ENCODE data around the gene OSBPL8.

OSBPL8 gene

DNA sequence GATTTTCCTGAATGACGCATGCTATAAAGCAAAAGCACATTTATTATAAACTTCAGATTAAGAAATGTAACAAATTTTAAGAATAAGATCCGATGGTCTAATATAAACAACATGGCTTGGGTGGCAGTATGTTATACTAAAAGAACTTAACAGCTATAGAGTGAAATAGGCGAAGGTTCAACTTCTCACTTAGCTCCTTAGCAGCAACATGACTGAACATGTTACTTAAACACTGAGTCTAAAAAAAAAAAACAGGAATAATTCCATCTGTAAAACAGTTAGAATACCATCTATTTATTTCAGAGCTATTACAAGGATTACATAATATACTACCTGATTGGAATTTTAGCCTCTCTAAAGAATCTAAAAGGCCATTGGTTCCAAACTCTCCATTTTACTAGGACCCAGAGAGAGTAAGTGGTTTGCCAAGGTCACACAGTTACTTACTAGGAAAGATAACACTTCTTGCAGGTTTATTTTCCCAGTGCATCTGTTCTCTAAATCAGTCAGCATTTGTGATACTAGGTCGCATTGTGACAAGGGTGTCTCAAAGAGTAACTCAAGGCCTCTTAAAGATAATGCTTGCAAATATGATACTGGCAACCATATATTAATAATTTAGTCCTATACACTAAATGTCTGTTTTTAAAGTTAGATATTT, 14.8 kb downstream of the OSBPL8 start:
- no peaks in the 10 kb centered on the region for H3K9me3 ChIP-seq (ENCODE audit: control insufficient read depth in 2 of 2, low read length in 2 of 2)
- no peak overlapping the region for H3K9ac ChIP-seq (ENCODE audit: low read length in 2 of 2)
- no peak overlapping the region for H3K27ac ChIP-seq (ENCODE audit: low read length)
- H3K36me3 ChIP-seq (ENCODE audit: control insufficient read depth in 2 of 2, insufficient read depth in 2 of 2, low read length in 2 of 2) = no peaks in the 10 kb centered on the region
- H3K4me3 ChIP-seq (ENCODE audit: low read length in 2 of 2) = no peak overlapping the region
- no peaks in the 10 kb centered on the region for H3K27me3 ChIP-seq (ENCODE audit: control insufficient read depth in 1 of 2, insufficient read depth in 2 of 2, low read length in 2 of 2)
- H3K4me1 ChIP-seq (ENCODE audit: control insufficient read depth, insufficient read depth, low read length) = no peaks in the 10 kb centered on the region

DNA sequence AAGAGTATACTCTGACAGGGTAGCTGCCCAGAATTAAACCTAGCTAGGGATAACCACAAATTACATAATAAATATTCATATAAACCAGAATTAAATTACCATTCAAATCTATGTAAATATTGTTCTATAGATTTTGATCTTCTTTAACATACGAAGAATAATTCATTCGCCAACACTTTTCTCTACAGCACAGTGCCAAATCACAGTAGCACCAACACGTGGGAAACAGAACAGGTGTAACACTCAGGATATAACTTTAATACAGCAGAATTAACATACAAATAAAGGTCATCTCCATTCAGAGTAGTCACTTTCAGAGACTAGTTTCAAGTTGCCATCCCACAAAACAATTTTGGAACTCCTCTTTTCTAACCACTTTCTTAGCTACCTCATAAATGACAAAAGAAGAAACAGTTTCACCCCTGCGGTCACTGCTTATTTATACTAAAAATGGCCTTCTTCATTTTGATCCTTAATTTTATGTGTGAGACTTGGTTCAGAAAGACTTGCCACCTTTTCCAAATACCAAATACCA, 15.7 kb downstream of the OSBPL8 start:
- no peak overlapping the region for H3K9ac ChIP-seq (ENCODE audit: low read length in 2 of 2)
- H3K36me3 ChIP-seq (ENCODE audit: control insufficient read depth in 2 of 2, insufficient read depth in 2 of 2, low read length in 2 of 2) = no peaks in the 10 kb centered on the region
- no peak overlapping the region for H3K4me3 ChIP-seq (ENCODE audit: low read length in 2 of 2)
- H3K27me3 ChIP-seq (ENCODE audit: control insufficient read depth in 1 of 2, insufficient read depth in 2 of 2, low read length in 2 of 2) = no peaks in the 10 kb centered on the region
- H3K27ac ChIP-seq (ENCODE audit: low read length) = no peak overlapping the region
- no peaks in the 10 kb centered on the region for H3K9me3 ChIP-seq (ENCODE audit: control insufficient read depth in 2 of 2, low read length in 2 of 2)
- no peaks in the 10 kb centered on the region for H3K4me1 ChIP-seq (ENCODE audit: control insufficient read depth, insufficient read depth, low read length)

DNA sequence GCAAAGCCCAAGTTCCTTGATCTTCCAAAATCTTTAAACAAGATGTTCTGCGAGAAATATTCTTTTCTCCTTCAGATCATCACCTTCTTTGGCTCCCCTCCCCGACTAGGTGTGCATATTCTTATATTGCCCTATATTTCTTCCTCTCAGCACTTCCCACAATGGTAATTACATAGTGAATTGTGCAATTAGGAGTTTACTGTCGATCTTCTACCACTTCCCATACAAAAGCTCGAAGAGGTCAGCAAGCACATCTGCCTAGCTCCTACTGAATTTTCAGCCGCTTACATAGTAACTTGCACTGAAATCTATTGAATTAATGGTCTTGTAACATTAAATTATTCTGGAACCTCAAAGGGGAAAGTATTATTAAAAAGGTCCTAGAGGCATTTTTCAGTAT, 16.7 kb downstream of the OSBPL8 start:
- H3K4me1 ChIP-seq (ENCODE audit: control insufficient read depth, insufficient read depth, low read length) = no peaks in the 10 kb centered on the region
- H3K27me3 ChIP-seq (ENCODE audit: control insufficient read depth in 1 of 2, insufficient read depth in 2 of 2, low read length in 2 of 2) = no peaks in the 10 kb centered on the region
- no peak overlapping the region for H3K27ac ChIP-seq (ENCODE audit: low read length)
- H3K4me3 ChIP-seq (ENCODE audit: low read length in 2 of 2) = no peak overlapping the region
- no peaks in the 10 kb centered on the region for H3K9me3 ChIP-seq (ENCODE audit: control insufficient read depth in 2 of 2, low read length in 2 of 2)
- no peak overlapping the region for H3K9ac ChIP-seq (ENCODE audit: low read length in 2 of 2)
- H3K36me3 ChIP-seq (ENCODE audit: control insufficient read depth in 2 of 2, insufficient read depth in 2 of 2, low read length in 2 of 2) = no peaks in the 10 kb centered on the region

DNA sequence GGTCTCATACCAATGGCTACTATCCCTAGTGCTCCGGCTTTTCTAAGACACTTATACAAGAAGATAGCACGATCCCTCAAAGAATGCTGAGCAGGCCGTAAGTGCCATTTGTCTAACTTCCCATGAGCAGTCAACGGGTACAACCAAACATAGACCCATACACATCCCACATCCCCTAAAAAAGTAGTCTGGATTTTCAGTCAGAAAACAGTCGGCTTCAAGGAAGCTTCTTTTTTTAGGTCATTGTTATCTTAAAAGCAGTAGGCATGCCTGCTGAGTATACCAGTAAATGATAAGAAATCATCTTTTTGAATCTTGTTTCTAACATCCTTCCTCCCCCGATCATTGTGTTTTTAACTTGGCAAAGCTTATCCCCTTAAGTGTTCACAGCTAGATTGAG, 19.8 kb downstream of the OSBPL8 start:
- Histone ChIP-seq H3K36me3 (ENCODE audit: control insufficient read depth in 2 of 2, insufficient read depth in 2 of 2, low read length in 2 of 2) (no peaks in the 10 kb centered on the region), H3K4me3 (ENCODE audit: low read length in 2 of 2) (no peak overlapping the region), H3K27me3 (ENCODE audit: control insufficient read depth in 1 of 2, insufficient read depth in 2 of 2, low read length in 2 of 2) (no peaks in the 10 kb centered on the region), H3K27ac (ENCODE audit: low read length) (no peak overlapping the region), H3K9ac (ENCODE audit: low read length in 2 of 2) (no peak overlapping the region), H3K4me1 (ENCODE audit: control insufficient read depth, insufficient read depth, low read length) (no peaks in the 10 kb centered on the region), H3K9me3 (ENCODE audit: control insufficient read depth in 2 of 2, low read length in 2 of 2) (no peaks in the 10 kb centered on the region)

DNA sequence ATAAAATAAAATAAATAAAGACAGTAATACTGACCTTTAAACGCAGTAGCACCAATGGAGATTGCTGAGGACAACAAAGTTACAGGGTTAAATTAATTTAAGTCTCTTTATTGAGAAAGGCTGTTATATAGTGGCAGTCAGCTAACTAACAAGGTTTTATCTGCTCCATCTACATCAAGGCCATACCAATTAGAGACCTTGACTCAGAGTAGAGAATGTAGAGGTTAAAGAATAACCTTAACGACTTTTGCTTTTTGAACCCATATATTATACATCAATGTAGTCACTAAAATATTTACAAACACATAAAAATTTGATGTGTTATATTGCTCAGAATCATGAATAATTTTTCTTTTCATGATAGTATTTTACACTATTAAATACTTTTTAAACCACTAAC, 21.6 kb downstream of the OSBPL8 start:
- Histone ChIP-seq H3K9ac (ENCODE audit: low read length in 2 of 2) (no peak overlapping the region), H3K4me3 (ENCODE audit: low read length in 2 of 2) (no peak overlapping the region), H3K9me3 (ENCODE audit: control insufficient read depth in 2 of 2, low read length in 2 of 2) (no peaks in the 10 kb centered on the region), H3K4me1 (ENCODE audit: control insufficient read depth, insufficient read depth, low read length) (no peaks in the 10 kb centered on the region), H3K36me3 (ENCODE audit: control insufficient read depth in 2 of 2, insufficient read depth in 2 of 2, low read length in 2 of 2) (no peaks in the 10 kb centered on the region), H3K27me3 (ENCODE audit: control insufficient read depth in 1 of 2, insufficient read depth in 2 of 2, low read length in 2 of 2) (no peaks in the 10 kb centered on the region), H3K27ac (ENCODE audit: low read length) (no peak overlapping the region)

DNA sequence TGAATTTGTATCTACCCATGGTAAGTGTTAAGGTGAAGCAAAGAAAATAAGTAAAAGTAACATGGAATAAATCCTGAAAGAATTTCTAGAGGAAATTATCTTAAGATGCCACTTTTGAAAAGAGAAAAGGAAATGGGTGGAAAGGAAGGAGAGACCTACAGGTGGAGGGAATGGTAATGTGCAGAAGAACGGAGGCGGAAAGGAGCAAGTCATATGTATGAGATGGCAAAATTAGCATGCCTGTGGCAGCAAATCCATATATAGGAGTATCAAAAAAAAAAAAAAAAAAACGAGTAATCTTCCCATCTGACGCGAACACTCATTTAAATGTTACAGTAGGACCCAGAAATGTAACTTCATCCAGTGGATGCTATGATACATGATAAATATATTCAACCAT, 23.0 kb downstream of the OSBPL8 start:
- no peaks in the 10 kb centered on the region for H3K36me3 ChIP-seq (ENCODE audit: control insufficient read depth in 2 of 2, insufficient read depth in 2 of 2, low read length in 2 of 2)
- no peaks in the 10 kb centered on the region for H3K27me3 ChIP-seq (ENCODE audit: control insufficient read depth in 1 of 2, insufficient read depth in 2 of 2, low read length in 2 of 2)
- no peak overlapping the region for H3K27ac ChIP-seq (ENCODE audit: low read length)
- no peaks in the 10 kb centered on the region for H3K4me1 ChIP-seq (ENCODE audit: control insufficient read depth, insufficient read depth, low read length)
- no peak overlapping the region for H3K9ac ChIP-seq (ENCODE audit: low read length in 2 of 2)
- no peak overlapping the region for H3K4me3 ChIP-seq (ENCODE audit: low read length in 2 of 2)
- H3K9me3 ChIP-seq (ENCODE audit: control insufficient read depth in 2 of 2, low read length in 2 of 2) = no peaks in the 10 kb centered on the region

DNA sequence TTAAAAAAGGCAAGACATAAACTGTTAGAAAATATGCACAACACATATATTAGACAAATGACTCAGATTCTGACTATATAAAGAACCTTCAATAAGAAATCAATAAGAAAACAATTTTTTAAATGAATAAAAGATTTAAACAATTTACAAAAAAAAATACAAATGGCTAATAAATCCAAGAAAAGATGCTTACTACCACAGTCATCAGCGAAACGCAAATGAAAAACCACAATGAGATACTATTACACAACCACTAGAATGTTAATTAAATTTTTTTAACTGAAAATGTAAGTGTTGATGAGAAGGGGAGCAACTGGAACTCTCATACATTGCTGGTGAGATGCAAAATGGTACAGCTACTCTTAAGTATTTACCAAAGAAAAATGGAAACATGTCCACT, 24.4 kb downstream of the OSBPL8 start:
- no peaks in the 10 kb centered on the region for H3K9me3 ChIP-seq (ENCODE audit: control insufficient read depth in 2 of 2, low read length in 2 of 2)
- H3K36me3 ChIP-seq (ENCODE audit: control insufficient read depth in 2 of 2, insufficient read depth in 2 of 2, low read length in 2 of 2) = no peaks in the 10 kb centered on the region
- no peaks in the 10 kb centered on the region for H3K4me1 ChIP-seq (ENCODE audit: control insufficient read depth, insufficient read depth, low read length)
- H3K4me3 ChIP-seq (ENCODE audit: low read length in 2 of 2) = no peak overlapping the region
- H3K9ac ChIP-seq (ENCODE audit: low read length in 2 of 2) = no peak overlapping the region
- H3K27me3 ChIP-seq (ENCODE audit: control insufficient read depth in 1 of 2, insufficient read depth in 2 of 2, low read length in 2 of 2) = no peaks in the 10 kb centered on the region
- no peak overlapping the region for H3K27ac ChIP-seq (ENCODE audit: low read length)

DNA sequence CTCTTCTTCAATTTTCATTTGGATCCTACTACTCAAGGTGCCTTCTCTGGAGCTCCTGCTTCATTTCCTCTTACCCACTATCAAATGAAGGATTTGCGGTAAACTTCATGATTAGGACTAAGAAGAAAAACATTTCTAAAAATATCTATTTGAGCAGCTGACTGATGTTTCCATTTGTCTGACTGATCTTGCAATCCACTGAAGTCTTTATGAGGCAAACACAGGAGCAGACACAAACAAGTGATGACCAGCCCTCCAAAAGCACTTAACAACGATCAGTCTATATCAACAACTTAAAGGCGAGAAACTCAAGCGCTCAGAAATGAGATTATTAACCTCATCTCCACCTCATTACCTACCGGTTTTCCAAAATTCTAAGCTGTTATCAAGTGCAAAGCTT, 26.2 kb downstream of the OSBPL8 start:
- no peak overlapping the region for H3K4me3 ChIP-seq (ENCODE audit: low read length in 2 of 2)
- H3K27ac ChIP-seq (ENCODE audit: low read length) = no peak overlapping the region
- no peaks in the 10 kb centered on the region for H3K9me3 ChIP-seq (ENCODE audit: control insufficient read depth in 2 of 2, low read length in 2 of 2)
- H3K36me3 ChIP-seq (ENCODE audit: control insufficient read depth in 2 of 2, insufficient read depth in 2 of 2, low read length in 2 of 2) = no peaks in the 10 kb centered on the region
- no peaks in the 10 kb centered on the region for H3K27me3 ChIP-seq (ENCODE audit: control insufficient read depth in 1 of 2, insufficient read depth in 2 of 2, low read length in 2 of 2)
- H3K4me1 ChIP-seq (ENCODE audit: control insufficient read depth, insufficient read depth, low read length) = no peaks in the 10 kb centered on the region
- H3K9ac ChIP-seq (ENCODE audit: low read length in 2 of 2) = no peak overlapping the region

DNA sequence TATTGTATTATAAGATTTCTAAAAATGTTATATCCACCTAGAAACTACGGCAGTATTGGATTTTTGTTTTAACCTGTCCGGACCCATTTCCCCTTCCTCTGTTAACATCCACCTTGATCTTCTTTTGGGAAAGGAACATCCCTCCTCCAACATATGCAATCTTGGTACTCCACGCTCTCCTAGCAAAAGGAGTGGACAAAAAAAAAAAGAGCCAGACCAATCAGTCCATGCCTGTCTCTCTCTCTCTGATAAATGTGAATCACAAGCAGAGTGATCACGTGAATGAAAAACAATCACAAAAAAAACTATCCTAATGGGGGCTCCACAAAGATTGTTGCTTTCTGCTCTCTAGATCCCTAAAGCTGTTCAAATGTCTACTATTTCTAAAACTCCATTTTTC, 27.1 kb downstream of the OSBPL8 start:
- no peak overlapping the region for H3K9ac ChIP-seq (ENCODE audit: low read length in 2 of 2)
- H3K4me1 ChIP-seq (ENCODE audit: control insufficient read depth, insufficient read depth, low read length) = no peaks in the 10 kb centered on the region
- H3K27me3 ChIP-seq (ENCODE audit: control insufficient read depth in 1 of 2, insufficient read depth in 2 of 2, low read length in 2 of 2) = no peaks in the 10 kb centered on the region
- no peak overlapping the region for H3K4me3 ChIP-seq (ENCODE audit: low read length in 2 of 2)
- no peak overlapping the region for H3K27ac ChIP-seq (ENCODE audit: low read length)
- H3K9me3 ChIP-seq (ENCODE audit: control insufficient read depth in 2 of 2, low read length in 2 of 2) = no peaks in the 10 kb centered on the region
- no peaks in the 10 kb centered on the region for H3K36me3 ChIP-seq (ENCODE audit: control insufficient read depth in 2 of 2, insufficient read depth in 2 of 2, low read length in 2 of 2)

DNA sequence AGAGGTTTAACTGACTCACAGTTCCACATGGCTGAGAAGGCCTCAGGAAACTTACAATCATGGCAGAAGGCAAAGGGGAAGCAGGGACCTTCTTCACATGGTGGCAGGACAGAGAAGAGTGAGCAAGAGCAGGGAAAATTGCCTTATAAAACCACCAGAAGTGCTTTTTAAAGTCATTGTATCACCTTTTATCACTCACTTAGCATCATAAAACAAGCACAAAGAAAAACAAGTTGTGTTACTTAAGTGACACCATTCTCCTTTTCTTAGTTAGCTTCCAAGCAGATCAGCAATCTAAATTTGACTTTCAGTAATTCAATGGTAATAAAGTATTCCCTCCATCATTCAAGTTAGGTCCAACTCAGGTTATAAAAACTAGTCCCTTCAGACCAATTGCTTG, 28.5 kb downstream of the OSBPL8 start:
- H3K4me3 ChIP-seq (ENCODE audit: low read length in 2 of 2) = no peak overlapping the region

DNA sequence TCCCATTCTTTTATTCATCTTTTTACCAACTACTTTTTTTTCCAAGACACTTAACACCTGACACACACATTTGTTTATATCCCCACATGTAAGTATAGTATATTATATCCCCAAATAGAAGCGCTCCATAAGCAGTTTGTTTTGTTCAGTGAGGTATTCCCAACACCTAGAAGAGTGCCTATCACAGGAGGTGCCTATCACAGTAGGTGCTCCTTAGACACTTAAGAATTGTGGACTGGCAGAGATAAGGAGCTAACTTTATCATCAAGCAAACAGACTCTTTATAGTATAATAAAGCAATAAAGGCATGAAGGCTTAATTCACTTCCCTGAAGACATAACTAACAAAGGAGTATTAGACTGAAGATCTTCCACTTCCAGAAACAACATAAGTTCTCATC, 29.1 kb downstream of the OSBPL8 start:
- Histone ChIP-seq H3K4me1 (ENCODE audit: control insufficient read depth, insufficient read depth, low read length) (no peaks in the 10 kb centered on the region), H3K9me3 (ENCODE audit: control insufficient read depth in 2 of 2, low read length in 2 of 2) (no peaks in the 10 kb centered on the region), H3K36me3 (ENCODE audit: control insufficient read depth in 2 of 2, insufficient read depth in 2 of 2, low read length in 2 of 2) (no peaks in the 10 kb centered on the region), H3K4me3 (ENCODE audit: low read length in 2 of 2) (no peak overlapping the region), H3K27me3 (ENCODE audit: control insufficient read depth in 1 of 2, insufficient read depth in 2 of 2, low read length in 2 of 2) (no peaks in the 10 kb centered on the region), H3K27ac (ENCODE audit: low read length) (no peak overlapping the region), H3K9ac (ENCODE audit: low read length in 2 of 2) (no peak overlapping the region)

More for the DNA sequence above, 28.5 kb downstream of the OSBPL8 start:
- no peak overlapping the region for H3K27ac ChIP-seq (ENCODE audit: low read length)
- no peaks in the 10 kb centered on the region for H3K27me3 ChIP-seq (ENCODE audit: control insufficient read depth in 1 of 2, insufficient read depth in 2 of 2, low read length in 2 of 2)
- no peak overlapping the region for H3K9ac ChIP-seq (ENCODE audit: low read length in 2 of 2)
- H3K4me1 ChIP-seq (ENCODE audit: control insufficient read depth, insufficient read depth, low read length) = no peaks in the 10 kb centered on the region
- no peaks in the 10 kb centered on the region for H3K9me3 ChIP-seq (ENCODE audit: control insufficient read depth in 2 of 2, low read length in 2 of 2)
- no peaks in the 10 kb centered on the region for H3K36me3 ChIP-seq (ENCODE audit: control insufficient read depth in 2 of 2, insufficient read depth in 2 of 2, low read length in 2 of 2)
